ENCODE data around the gene COBL. TPM values are rescaled to one million over a fixed set of nuclear protein-coding genes. Genes with fewer than 3 reads are reported as not detected.

Gene COBL
- total RNA-seq, 2 donors from 2014 or later, result not detected

DNA sequence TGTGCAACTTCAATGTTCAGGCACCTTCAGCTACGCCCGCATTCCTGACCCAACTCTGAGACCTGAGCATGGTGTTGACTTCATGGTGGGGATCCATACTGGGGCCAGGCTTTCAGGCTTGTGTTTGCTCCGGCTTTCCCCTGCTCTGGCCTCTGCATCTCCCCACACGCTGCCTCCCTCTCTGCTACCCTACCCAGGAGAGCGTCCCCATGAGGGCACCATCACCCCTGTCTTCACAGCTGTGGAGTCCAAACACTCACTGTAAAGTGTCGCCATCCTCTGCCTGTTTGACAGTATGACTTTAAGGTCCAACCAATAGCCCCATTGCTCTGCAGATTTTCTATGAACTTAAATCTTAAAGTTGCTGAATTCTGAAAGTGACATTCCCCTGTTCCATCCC is 334.9 kb downstream of the COBL start:
- H3K27me3 Mint-ChIP-seq, result peaks cover 31% of the 10 kb centered on the region

DNA sequence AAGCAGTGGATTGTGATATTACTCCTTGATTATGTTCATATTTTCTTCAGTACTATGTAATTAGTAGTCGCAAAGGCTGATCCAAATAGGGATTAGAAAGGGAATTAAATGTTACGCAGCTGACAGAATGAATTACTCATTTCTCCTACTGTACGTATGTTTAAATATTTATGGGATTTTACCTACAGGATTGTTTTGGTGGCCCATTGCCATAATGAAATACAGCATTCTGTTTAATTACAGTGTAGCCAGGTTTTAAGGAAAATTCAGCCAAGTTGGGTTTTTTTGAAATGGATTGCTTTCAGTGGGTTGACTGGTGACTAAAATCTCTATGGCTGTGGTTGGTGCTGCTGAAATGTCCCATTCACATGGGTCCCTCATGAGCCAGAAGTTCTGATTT is 336.2 kb downstream of the COBL start:
- no peaks in the 10 kb centered on the region for H3K36me3 Mint-ChIP-seq (ENCODE audit: low read depth)
- peaks cover 5% of the 10 kb centered on the region for H3K9me3 Mint-ChIP-seq
- H3K4me3 Mint-ChIP-seq, result no peak overlapping the region
- ATAC-seq (replicated peaks), result no peak
- peaks cover 31% of the 10 kb centered on the region for H3K27me3 Mint-ChIP-seq
- no peaks in the 10 kb centered on the region for H3K4me1 Mint-ChIP-seq
- H3K27ac Mint-ChIP-seq, result no peak overlapping the region

More for the DNA sequence above, 334.9 kb downstream of the COBL start:
- H3K4me3 Mint-ChIP-seq, result no peak overlapping the region
- peaks cover 5% of the 10 kb centered on the region for H3K9me3 Mint-ChIP-seq
- no peak for ATAC-seq (replicated peaks)
- H3K36me3 Mint-ChIP-seq (ENCODE audit: low read depth), result no peaks in the 10 kb centered on the region
- H3K4me1 Mint-ChIP-seq, result no peaks in the 10 kb centered on the region
- no peak overlapping the region for H3K27ac Mint-ChIP-seq

DNA sequence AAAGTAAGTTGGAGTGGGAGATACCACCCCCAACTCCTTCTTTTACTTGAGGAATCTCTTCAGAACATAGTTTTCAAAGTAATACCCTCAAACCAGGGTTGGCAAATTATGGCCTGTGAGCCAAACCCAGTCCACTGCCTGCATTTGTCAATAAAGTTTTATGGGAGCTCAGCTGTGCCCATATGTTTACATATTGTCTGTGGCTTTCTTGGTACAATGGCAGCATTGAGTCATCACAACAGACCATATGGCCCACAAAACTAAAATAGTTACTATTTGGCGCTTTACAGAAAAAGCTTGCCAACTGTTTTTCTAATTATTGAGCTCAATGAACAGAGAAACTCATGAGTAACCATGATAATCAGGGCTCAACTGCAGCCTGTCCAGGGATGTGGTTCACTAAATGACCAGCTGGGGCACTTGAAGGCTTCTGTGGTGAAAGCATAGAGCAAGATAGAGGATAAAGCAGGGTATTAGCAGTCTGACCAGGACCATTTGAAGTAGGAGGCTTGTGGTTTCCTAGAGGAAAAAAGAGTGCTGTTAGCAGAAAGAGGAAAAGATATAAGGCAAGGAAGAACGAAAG is 337.9 kb downstream of the COBL start:
- peaks cover 5% of the 10 kb centered on the region for H3K9me3 Mint-ChIP-seq
- no peaks in the 10 kb centered on the region for H3K4me1 Mint-ChIP-seq
- peaks cover 27% of the 10 kb centered on the region for H3K27me3 Mint-ChIP-seq
- no peak overlapping the region for H3K27ac Mint-ChIP-seq
- no peaks in the 10 kb centered on the region for H3K36me3 Mint-ChIP-seq (ENCODE audit: low read depth)
- no peak overlapping the region for H3K4me3 Mint-ChIP-seq
- no peak for ATAC-seq (replicated peaks)

- H3K27ac Mint-ChIP-seq, result no peak overlapping the region
- no peak for ATAC-seq (replicated peaks)
These were observed 339.2 kb downstream of the COBL start for GRCh38 chr7:50977421-50977820.

GRCh38 chr7:50976064-50976463 is 340.5 kb downstream of the COBL start:
- H3K27ac Mint-ChIP-seq, result no peak overlapping the region
- H3K36me3 Mint-ChIP-seq (ENCODE audit: low read depth), result no peaks in the 10 kb centered on the region
- H3K27me3 Mint-ChIP-seq, result peaks cover 21% of the 10 kb centered on the region
- ATAC-seq (replicated peaks), result no peak
- no peaks in the 10 kb centered on the region for H3K4me1 Mint-ChIP-seq
- H3K4me3 Mint-ChIP-seq, result no peak overlapping the region
- H3K9me3 Mint-ChIP-seq, result peaks cover 5% of the 10 kb centered on the region

More at GRCh38 chr7:50977421-50977820, 339.2 kb downstream of the COBL start:
- H3K9me3 Mint-ChIP-seq, result peaks cover 5% of the 10 kb centered on the region
- no peaks in the 10 kb centered on the region for H3K36me3 Mint-ChIP-seq (ENCODE audit: low read depth)
- no peak overlapping the region for H3K4me3 Mint-ChIP-seq
- H3K4me1 Mint-ChIP-seq, result no peaks in the 10 kb centered on the region
- H3K27me3 Mint-ChIP-seq, result peaks cover 29% of the 10 kb centered on the region

DNA sequence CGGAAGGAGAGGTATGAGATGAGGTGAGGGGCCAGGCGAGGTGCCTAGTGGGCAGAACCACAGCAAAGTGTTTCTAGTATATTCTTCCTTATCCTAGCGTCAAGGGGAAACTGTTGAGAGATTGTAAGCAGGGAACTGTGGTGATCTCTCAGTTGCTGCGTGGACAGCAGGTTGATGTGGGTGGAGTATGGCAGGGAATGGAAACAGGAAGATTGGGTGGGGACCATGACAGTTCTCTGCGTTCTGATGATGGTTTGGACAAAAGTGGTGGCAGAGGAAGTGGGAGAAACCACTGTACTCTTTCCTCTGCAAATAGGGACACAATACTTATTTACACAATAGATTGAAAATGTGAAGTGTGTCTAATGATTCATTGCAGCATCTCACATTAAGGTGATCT is 342.4 kb downstream of the COBL start:
- ATAC-seq (replicated peaks), result no peak
- Mint-ChIP-seq H3K27ac (no peak overlapping the region), H3K9me3 (peaks cover 5% of the 10 kb centered on the region), H3K36me3 (ENCODE audit: low read depth) (no peaks in the 10 kb centered on the region), H3K4me3 (no peak overlapping the region), H3K27me3 (peaks cover 21% of the 10 kb centered on the region), H3K4me1 (no peaks in the 10 kb centered on the region)

DNA sequence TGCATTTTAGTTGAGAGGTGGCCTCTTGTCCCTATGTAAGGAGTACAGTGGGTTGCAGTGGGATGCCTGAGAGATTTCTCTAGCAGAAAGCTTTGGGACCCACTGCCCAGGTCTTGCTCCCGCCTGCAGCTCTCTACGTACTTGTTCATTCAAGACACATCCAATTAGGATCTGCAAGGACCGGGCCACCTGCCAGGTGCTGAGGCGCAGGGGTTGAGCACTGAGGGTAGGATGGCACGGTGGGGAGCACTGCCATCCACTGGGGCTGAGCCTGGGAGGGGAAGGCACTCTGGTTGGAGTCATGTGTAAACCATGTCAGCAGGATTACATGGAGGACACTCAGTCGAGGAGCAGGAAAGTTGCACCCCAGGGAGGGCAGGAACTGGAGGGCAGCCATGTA is 342.8 kb downstream of the COBL start:
- no peak overlapping the region for H3K4me3 Mint-ChIP-seq
- no peak for ATAC-seq (replicated peaks)
- no peaks in the 10 kb centered on the region for H3K36me3 Mint-ChIP-seq (ENCODE audit: low read depth)
- peaks cover 17% of the 10 kb centered on the region for H3K27me3 Mint-ChIP-seq
- no peaks in the 10 kb centered on the region for H3K4me1 Mint-ChIP-seq
- H3K9me3 Mint-ChIP-seq, result peaks cover 1% of the 10 kb centered on the region
- no peak overlapping the region for H3K27ac Mint-ChIP-seq

DNA sequence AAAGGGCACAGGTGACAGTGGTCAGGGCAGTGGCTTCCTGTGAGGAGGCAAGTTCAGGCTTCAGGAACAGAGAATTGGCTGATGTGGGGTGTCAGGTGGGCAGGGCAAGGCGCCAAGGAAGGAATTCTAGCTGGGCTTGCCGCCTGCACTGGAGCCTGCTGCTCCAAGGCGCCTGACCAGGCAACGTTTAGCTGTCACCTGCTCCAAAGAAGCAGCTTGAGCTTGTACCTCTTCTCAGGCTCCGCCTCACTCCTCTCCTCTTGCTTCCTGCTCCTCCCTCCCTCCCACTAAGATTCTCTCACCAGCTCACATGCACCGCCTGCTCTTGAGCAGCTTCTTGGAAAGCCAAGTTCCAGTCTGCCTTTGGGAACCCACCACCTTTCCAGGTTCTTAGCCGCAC is 346.5 kb downstream of the COBL start:
- ATAC-seq (replicated peaks), result no peak
- no peak overlapping the region for H3K27ac Mint-ChIP-seq

More for the DNA sequence above, 346.5 kb downstream of the COBL start:
- H3K4me1 Mint-ChIP-seq, result no peaks in the 10 kb centered on the region
- H3K36me3 Mint-ChIP-seq (ENCODE audit: low read depth), result no peaks in the 10 kb centered on the region
- H3K27me3 Mint-ChIP-seq, result peaks cover 14% of the 10 kb centered on the region
- H3K4me3 Mint-ChIP-seq, result no peak overlapping the region
- H3K9me3 Mint-ChIP-seq, result peaks cover 9% of the 10 kb centered on the region
